ENCODE data around the gene BTF3.

GRCh38 chr5:73472116-73472515 is 26.1 kb upstream of the BTF3 start:
- TF ChIP-seq POLR2A (IDR thresholded peaks at IDR 0.05), result no peak
- TF ChIP-seq CTCF (IDR thresholded peaks at IDR 0.05), result no peak

All from body of pancreas (tissue), 4 donors.